H9 (cell line): Measurements from ENCODE around the gene SGTB. TPM values are rescaled to one million over a fixed set of nuclear protein-coding genes. Genes with fewer than 3 reads are reported as not detected.

Experiments
- DNase-seq: peaks from one replicate; pipeline ENCODE4 v3.0.0-alpha.2; 2017
- H2AFZ ChIP-seq: one replicate; pipeline ENCODE4 v1.6.1; 2013; ENCODE audit warnings: mild to moderate bottlenecking, low read length, control low read depth, moderate library complexity
- H2AK5ac ChIP-seq: 2 replicates; pipeline ENCODE4 v1.6.1; 2013; ENCODE audit warnings: low read length, control low read depth, mixed read lengths; ENCODE audit not compliant: insufficient read length
- H2BK120ac ChIP-seq: one replicate; pipeline ENCODE4 v1.6.1; 2013; ENCODE audit warnings: low read depth, mild to moderate bottlenecking, low read length, control low read depth, inconsistent platforms; ENCODE audit not compliant: poor library complexity, severe bottlenecking
- H2BK12ac ChIP-seq: 2 replicates; pipeline ENCODE4 v1.6.1; 2013; ENCODE audit warnings: low read length, control low read depth, mixed read lengths, low read depth; ENCODE audit not compliant: insufficient read length
- H2BK15ac ChIP-seq: 2 replicates; pipeline ENCODE4 v1.6.1; 2013; ENCODE audit warnings: low read depth, low read length, control low read depth
- H2BK20ac ChIP-seq: one replicate; pipeline ENCODE4 v1.6.1; 2013; ENCODE audit warnings: low read depth, mild to moderate bottlenecking, low read length, control low read depth, inconsistent platforms; ENCODE audit not compliant: poor library complexity, severe bottlenecking
- H2BK5ac ChIP-seq: 2 replicates; pipeline ENCODE4 v1.6.1; 2013; ENCODE audit warnings: low read length, control low read depth, mixed read lengths; ENCODE audit not compliant: insufficient read length
- H3K14ac ChIP-seq: 2 replicates; pipeline ENCODE4 v1.6.1; 2013; ENCODE audit warnings: low read length, control low read depth; ENCODE audit not compliant: insufficient read depth
- H3K18ac ChIP-seq: 2 replicates; pipeline ENCODE4 v1.6.1; 2013; ENCODE audit warnings: low read depth, mild to moderate bottlenecking, mixed read lengths, low read length, control low read depth; ENCODE audit not compliant: insufficient read length
- H3K23ac ChIP-seq: 2 replicates; pipeline ENCODE4 v1.6.1; 2013; ENCODE audit warnings: low read length, control low read depth, mixed read lengths, low read depth; ENCODE audit not compliant: insufficient read length
- H3K23me2 ChIP-seq: 2 replicates; pipeline ENCODE4 v1.6.1; 2013; ENCODE audit warnings: low read depth, mild to moderate bottlenecking, mixed read lengths, low read length, control low read depth; ENCODE audit not compliant: insufficient read length, poor library complexity, severe bottlenecking
- H3K27ac ChIP-seq: 2 replicates; pipeline ENCODE4 v1.5.1; 2013; ENCODE audit warnings: low read length, control low read depth, mixed read lengths, low read depth; ENCODE audit not compliant: insufficient read length
- H3K27me3 ChIP-seq: 2 replicates; pipeline ENCODE4 v1.6.1; 2013; ENCODE audit warnings: low read length, control low read depth, inconsistent platforms; ENCODE audit not compliant: insufficient read depth
- H3K4ac ChIP-seq: 2 replicates; pipeline ENCODE4 v1.6.1; 2013; ENCODE audit warnings: low read depth, mild to moderate bottlenecking, control low read depth, inconsistent platforms, low read length, moderate library complexity
- H3K4me1 ChIP-seq: 2 replicates; pipeline ENCODE4 v1.6.1; 2013; ENCODE audit warnings: low read length, control low read depth, inconsistent platforms; ENCODE audit not compliant: insufficient read depth
- H3K4me2 ChIP-seq: 2 replicates; pipeline ENCODE4 v1.6.1; 2013; ENCODE audit warnings: low read length, control low read depth, mixed read lengths; ENCODE audit not compliant: insufficient read length, insufficient read depth
- H3K56ac ChIP-seq: 2 replicates; pipeline ENCODE4 v1.6.1; 2013; ENCODE audit warnings: low read depth, mild to moderate bottlenecking, mixed read lengths, low read length, control low read depth; ENCODE audit not compliant: insufficient read length
- H3K79me1 ChIP-seq: 2 replicates; pipeline ENCODE4 v1.6.1; 2013; ENCODE audit warnings: low read depth, mild to moderate bottlenecking, moderate library complexity, low read length, control low read depth, inconsistent platforms; ENCODE audit not compliant: insufficient read depth, poor library complexity, severe bottlenecking
- H3K79me2 ChIP-seq: 2 replicates; pipeline ENCODE4 v1.6.1; 2013; ENCODE audit warnings: low read length, control low read depth, inconsistent platforms; ENCODE audit not compliant: insufficient read depth
- H3K9ac ChIP-seq: 2 replicates; pipeline ENCODE4 v1.6.1; 2013; ENCODE audit warnings: low read length, control low read depth, mixed read lengths; ENCODE audit not compliant: insufficient read length; ENCODE audit errors: extremely low read depth
- H3K9me3 ChIP-seq: one replicate; pipeline ENCODE4 v1.6.1; 2013; ENCODE audit warnings: low read depth, low read length, inconsistent platforms; ENCODE audit not compliant: control insufficient read depth
- H3T11ph ChIP-seq: one replicate; pipeline ENCODE4 v1.6.1; 2013; ENCODE audit warnings: mild to moderate bottlenecking, low read length, control low read depth, inconsistent platforms
- H4K20me1 ChIP-seq: one replicate; pipeline ENCODE4 v1.6.1; 2013; ENCODE audit not compliant: control insufficient read depth, insufficient read length, insufficient read depth
- H4K5ac ChIP-seq: 2 replicates; pipeline ENCODE4 v1.6.1; 2013; ENCODE audit warnings: low read depth, mild to moderate bottlenecking, mixed read lengths, low read length, control low read depth; ENCODE audit not compliant: insufficient read length
- H4K8ac ChIP-seq: replicated peaks from 2 replicates; pipeline ENCODE4 v1.6.1; 2013; ENCODE audit warnings: low read length, control low read depth, mixed read lengths, low read depth; ENCODE audit not compliant: insufficient read length
- H4K91ac ChIP-seq: 2 replicates; pipeline ENCODE4 v1.6.1; 2013; ENCODE audit warnings: low read depth, mild to moderate bottlenecking, moderate library complexity, mixed read lengths, low read length, control low read depth; ENCODE audit not compliant: insufficient read length
- H3K27ac Mint-ChIP-seq, 3 experiments: 2 replicates in 2 of 3; 3 replicates in 1 of 3; pipeline ENCODE4 v1.8.0; 2020 to 2021; ENCODE audit warnings: mixed read lengths in 3 of 3, mild to moderate bottlenecking in 1 of 3, moderate library complexity in 1 of 3
- H3K27me3 Mint-ChIP-seq: 2 replicates; pipeline ENCODE4 v1.8.0; 2021; ENCODE audit warnings: low read depth, mild to moderate bottlenecking, moderate library complexity, mixed read lengths
- H3K36me3 Mint-ChIP-seq, 3 experiments: 2 replicates in 2 of 3; 3 replicates in 1 of 3; pipeline ENCODE4 v1.8.0; 2020 to 2021; ENCODE audit warnings: low read depth in 3 of 3, mixed read lengths in 3 of 3; ENCODE audit not compliant: insufficient read depth in 1 of 3
- H3K4me1 Mint-ChIP-seq, 2 experiments: 2 replicates each; pipeline ENCODE4 v1.8.0; 2020; ENCODE audit warnings: mixed read lengths in 2 of 2
- H3K4me3 Mint-ChIP-seq, 2 experiments: 2 replicates in 1 of 2; 3 replicates in 1 of 2; pipeline ENCODE4 v1.8.0; 2020 to 2021; ENCODE audit warnings: mild to moderate bottlenecking in 2 of 2, mixed read lengths in 2 of 2, moderate library complexity in 1 of 2
- H3K9me3 Mint-ChIP-seq, 2 experiments: 2 replicates in 1 of 2; 3 replicates in 1 of 2; pipeline ENCODE4 v1.8.0; 2020; ENCODE audit warnings: mild to moderate bottlenecking in 2 of 2, mixed read lengths in 2 of 2, moderate library complexity in 1 of 2
- CTCF ChIP-seq: fragments of 200-600 bp; sonication (generic); conservative IDR thresholded peaks from 3 replicates; pipeline ENCODE4 v1.8.0; 2021; ENCODE audit warnings: antibody characterized with exemption, mild to moderate bottlenecking
- WGBS: extraction: QIAGEN DNeasy Blood & Tissue Kit; methylation state at CpG from one replicate; pipeline ENCODE4 v1.1.7; 2013; ENCODE audit warnings: missing lambda C conversion rate, low lambda C conversion rate, mixed read lengths; ENCODE audit not compliant: insufficient read length; ENCODE audit errors: extremely low coverage; 5-methylcytosine and 5-hydroxymethylcytosine counted together
- total RNA-seq: library from RNA; stranded (reverse); gene quantifications from 2 replicates; pipeline ENCODE4 v1.2.1, GENCODE V29; 2021

Gene SGTB
- total RNA-seq, 1 experiment from 2014 or later: 18.7 TPM

- no peaks in the 10 kb centered on the region for H4K20me1 ChIP-seq
- H3K4ac ChIP-seq: no peak overlapping the region
- no peak overlapping the region for H3K27ac ChIP-seq
- H3K23ac ChIP-seq: no peak overlapping the region
- no peak overlapping the region for H2BK12ac ChIP-seq
- no peaks in the 10 kb centered on the region for H3K27me3 ChIP-seq
- H3K56ac ChIP-seq: no peak overlapping the region
- H3K9ac ChIP-seq: no peak overlapping the region
- H4K5ac ChIP-seq: no peak overlapping the region
- no peaks in the 10 kb centered on the region for H3K23me2 ChIP-seq
- no peak overlapping the region for H3T11ph ChIP-seq
- no CpG with 5 or more reads among the region's 2 CpGs for WGBS
- no peak overlapping the region for H3K18ac ChIP-seq
- no peak overlapping the region for H4K91ac ChIP-seq
- DNase-seq: no peak
- no peak overlapping the region for H2BK15ac ChIP-seq
- no peak overlapping the region for H3K4me3 Mint-ChIP-seq
- no peak overlapping the region for H2BK20ac ChIP-seq
- H3K36me3 Mint-ChIP-seq: peaks cover 0 to 8% (median 0%) of the 10 kb centered on the region in 3 experiments; a peak in 1 of 7 replicates
- no peaks in the 10 kb centered on the region for H3K9me3 ChIP-seq
- H2AK5ac ChIP-seq: no peak overlapping the region
- H3K14ac ChIP-seq: no peak overlapping the region
- no peak overlapping the region for H2AFZ ChIP-seq
- no peak overlapping the region; a peak in 1 of 7 replicates for H3K27ac Mint-ChIP-seq
- H3K4me2 ChIP-seq: no peak overlapping the region
- H3K4me1 Mint-ChIP-seq: no peaks in the 10 kb centered on the region
- no peaks in the 10 kb centered on the region for H3K9me3 Mint-ChIP-seq
- no peak overlapping the region for H4K8ac ChIP-seq
- H2BK120ac ChIP-seq: no peak overlapping the region
- no peak for TF ChIP-seq CTCF
- no peaks in the 10 kb centered on the region for H3K79me1 ChIP-seq
- no peaks in the 10 kb centered on the region for H3K79me2 ChIP-seq
- no peak overlapping the region for H2BK5ac ChIP-seq
- no peaks in the 10 kb centered on the region for H3K4me1 ChIP-seq
- H3K27me3 Mint-ChIP-seq: no peaks in the 10 kb centered on the region
These were observed 67.2 kb downstream of the SGTB start for GRCh38 chr5:65654713-65655112.
